GM19372 (cell line): ENCODE measurements around the gene ENTPD5.
A peak's percentile ranks its signal among the peaks of the same experiment; 100 is the strongest.
"Not testable (repeated sequence)": the region's sequence is repeated elsewhere in the genome, so short reads cannot be mapped to it uniquely, and the experiment has no call there.

Source experiments
- ATAC-seq: cut with Tn5 transposase; IDR thresholded peaks from one replicate; pipeline ENCODE4 v1.9.1; 2021; ENCODE audit warnings: mild to moderate bottlenecking, low read depth, moderate library complexity; ENCODE audit not compliant: unreplicated experiment

Gene ENTPD5

GRCh38 chr14:73949752-73950734 is 69.0 kb downstream of the ENTPD5 start, which contains the start of the genes COQ6 and FAM161B:
TSS of gene COQ6 (plus strand) at chr14:73950302. CDS start at chr14:73950333, 31 bp downstream.
TSS of gene FAM161B (minus strand) at chr14:73950094. CDS start at chr14:73950026, 68 bp downstream.
- peak; percentile 86 for ATAC-seq

- ATAC-seq = no peak
These were observed 73.9 kb downstream of the ENTPD5 start for GRCh38 chr14:73945159-73945670.

GRCh38 chr14:73944432-73945158 is 74.5 kb downstream of the ENTPD5 start:
- ATAC-seq = no peak

GRCh38 chr14:73943083-73943482 is 76.0 kb downstream of the ENTPD5 start:
- no peak for ATAC-seq

- ATAC-seq = no peak
These were observed 76.9 kb downstream of the ENTPD5 start for GRCh38 chr14:73942180-73942579.

GRCh38 chr14:73937012-73937411 is 82.1 kb downstream of the ENTPD5 start:
- no peak for ATAC-seq

- no peak for ATAC-seq
These were observed 82.5 kb downstream of the ENTPD5 start for GRCh38 chr14:73936548-73936947.

- ATAC-seq = no peak
These were observed 83.4 kb downstream of the ENTPD5 start for GRCh38 chr14:73935666-73936065.

- no peak for ATAC-seq
These were observed 94.8 kb downstream of the ENTPD5 start for GRCh38 chr14:73924337-73924736.

- ATAC-seq = not testable (repeated sequence)
These were observed 99.6 kb downstream of the ENTPD5 start for GRCh38 chr14:73919457-73919856.

GRCh38 chr14:73916324-73916723 is 102.8 kb downstream of the ENTPD5 start:
- no peak for ATAC-seq

- ATAC-seq = no peak
These were observed 105.8 kb downstream of the ENTPD5 start for GRCh38 chr14:73913256-73913655.

GRCh38 chr14:73909681-73910080 is 109.4 kb downstream of the ENTPD5 start:
- ATAC-seq = no peak
